ENCODE data around the gene C13orf46. TPM values are rescaled to one million over a fixed set of nuclear protein-coding genes. Genes with fewer than 3 reads are reported as not detected.

The C13orf46 gene
- total and polyA plus RNA-seq, 2 of the 8 experiments (the other 6 are each of a cell fraction or from before 2014, with no cell fraction given) = 0.23 to 0.28 TPM

- Histone ChIP-seq H3K14ac (ENCODE audit: insufficient read length) (no peak overlapping the region), H3K79me1 (ENCODE audit: low read depth, low read length) (no peaks in the 10 kb centered on the region), H3K4me2 (ENCODE audit: insufficient read depth in 1 of 2, low read depth in 2 of 2, low read length in 2 of 2) (no peak overlapping the region), H3K79me2 (ENCODE audit: control insufficient read depth in 1 of 2, insufficient read depth in 2 of 2, low read length in 2 of 2) (no peaks in the 10 kb centered on the region), H3K9ac (replicated peaks in 1 of 4; ENCODE audit: extremely low read depth in 1 of 4, low read depth in 3 of 4, low read length in 3 of 4) (no peak overlapping the region), H3K9me3 (ENCODE audit: insufficient read depth in 2 of 2, low read depth in 1 of 2, low read length in 1 of 2) (no peaks in the 10 kb centered on the region), H2BK120ac (replicated peaks; ENCODE audit: low read depth, low read length) (no peak overlapping the region), H4K8ac (ENCODE audit: extremely low read depth, insufficient read depth, low read length) (no peak overlapping the region), H3K23ac (ENCODE audit: insufficient read length) (no peak overlapping the region), H3K27me3 (replicated peaks in 1 of 4; ENCODE audit: control insufficient read depth in 3 of 4, extremely low read depth in 1 of 4, insufficient read depth in 3 of 4, low read length in 3 of 4) (no peaks in the 10 kb centered on the region), H3K4ac (replicated peaks; ENCODE audit: insufficient read length, low read depth, low read length) (no peak overlapping the region), H2AK5ac (ENCODE audit: low read depth, low read length) (no peak overlapping the region), H3K56ac (replicated peaks; ENCODE audit: insufficient read length, low read depth, low read length) (no peak overlapping the region), H2BK15ac (ENCODE audit: low read length) (no peak overlapping the region), H3K4me3 (ENCODE audit: extremely low read depth in 1 of 4, insufficient read depth in 2 of 4, low read depth in 3 of 4, low read length in 4 of 4) (no peak overlapping the region), H3K18ac (ENCODE audit: extremely low read depth, low read length) (no peak overlapping the region), H2BK20ac (ENCODE audit: low read length) (no peak overlapping the region), H4K20me1 (replicated peaks in 1 of 2; ENCODE audit: control insufficient read depth in 1 of 2, insufficient read depth in 2 of 2, low read length in 2 of 2) (peaks cover 0 to 5% of the 10 kb centered on the region in 2 experiments), H3K27ac (ENCODE audit: low read depth, low read length) (no peak overlapping the region), H3K36me3 (ENCODE audit: control insufficient read depth in 2 of 4, insufficient read depth in 4 of 4, low read length in 3 of 4) (no peaks in the 10 kb centered on the region), H2AFZ (ENCODE audit: low read length) (no peak overlapping the region), H4K91ac (replicated peaks; ENCODE audit: insufficient read length, low read length) (no peak overlapping the region), H3K4me1 (replicated peaks in 1 of 4; ENCODE audit: control insufficient read depth in 3 of 4, insufficient read depth in 4 of 4, low read length in 3 of 4) (no peaks in the 10 kb centered on the region; a peak in 1 of 7 replicates), H4K5ac (ENCODE audit: insufficient read length, low read depth, low read length) (no peak overlapping the region), H2BK5ac (ENCODE audit: low read depth, low read length) (no peak overlapping the region), H2BK12ac (ENCODE audit: low read depth, low read length) (no peak overlapping the region), H3K23me2 (ENCODE audit: low read depth, low read length) (no peaks in the 10 kb centered on the region)
- CTCF ChIA-PET (ENCODE audit: partially characterized antibody) = interaction anchor here (1.1 to 2.3 kb wide), 2 partner anchors 8 to 89 kb away, joined by 3 to 10 read pairs; no protein-coding TSS in a partner anchor
- POLR2A ChIA-PET (ENCODE audit: partially characterized antibody) = no interaction called here
- DNase-seq (ENCODE audit: low read depth in 1 of 2, low spot score in 2 of 2) (no peak), FAIRE-seq (no peak)
- 87% methylated on average over 9 of the region's 9 CpGs; no CpG with 5 or more reads in 1 of the 2 experiments for WGBS, 2 experiments (ENCODE audit: extremely low coverage in 1 of 2, insufficient coverage in 1 of 2, insufficient read length in 1 of 2, insufficient replicate concordance in 2 of 2, low coverage in 1 of 2, low lambda C conversion rate in 2 of 2, missing lambda C conversion rate in 1 of 2)
- TF ChIP-seq SIRT6 (IDR thresholded peaks at IDR 0.05; ENCODE audit: low read length) (no peak), SP2 (IDR thresholded peaks at IDR 0.05; ENCODE audit: low read length) (no peak), SP4 (IDR thresholded peaks at IDR 0.05; ENCODE audit: low read length) (no peak), CBX5 (IDR thresholded peaks at IDR 0.05; ENCODE audit: low read depth, low read length) (no peak), EGR1 (IDR thresholded peaks at IDR 0.05; ENCODE audit: borderline replicate concordance, low read depth, low read length) (no peak), RXRA (IDR thresholded peaks at IDR 0.05; ENCODE audit: insufficient read depth, low read depth, low read length) (no peak), CTCF (IDR thresholded peaks at IDR 0.05; ENCODE audit: control extremely low read depth in 1 of 3, insufficient read depth in 1 of 3, low read depth in 1 of 3, low read length in 3 of 3) (no peak), HDAC2 (IDR thresholded peaks at IDR 0.05; ENCODE audit: borderline replicate concordance in 1 of 2, low read depth in 2 of 2, low read length in 2 of 2) (no peak), ATF2 (IDR thresholded peaks at IDR 0.05; ENCODE audit: low read length) (no peak), SP1 (IDR thresholded peaks at IDR 0.05; ENCODE audit: low read depth, low read length) (no peak), BCL11A (IDR thresholded peaks at IDR 0.05; ENCODE audit: low read depth in 2 of 2, low read length in 2 of 2) (no peak)
Measured at GRCh38 chr13:114022309-114022669, 48.4 kb upstream of the C13orf46 start.

Measured in H1 (cell line).